Naive thymus-derived CD4-positive, alpha-beta T cell (primary cell): ENCODE data around the gene DPP7. TPM values are rescaled to one million over a fixed set of nuclear protein-coding genes. Genes with fewer than 3 reads are reported as not detected.

Experiments
- ATAC-seq: fragments of 150-1000 bp; cut with Tn5 transposase; 2 replicates; pipeline ENCODE4 v1.10.0; 2021; ENCODE audit warnings: mild to moderate bottlenecking, moderate library complexity
- CTCF ChIA-PET: fragments of 350-600 bp; sonication (Branson Sonifier 250); formaldehyde crosslinking; loops from one replicate; lab custom pipeline; 2021; ENCODE audit warnings: antibody characterized with exemption; lab: Charles Lee
- POLR2A ChIA-PET: fragments of 350-600 bp; sonication (Branson Sonifier 250); formaldehyde crosslinking; loops from one replicate; lab custom pipeline; 2021; ENCODE audit warnings: antibody characterized with exemption, inconsistent platforms; lab: Charles Lee
- DNase-seq, 9 donors: peaks; one replicate each; pipeline versions ENCODE4 v3.0.0 to v3.0.0-alpha.2; 2020 to 2022; ENCODE audit warnings: mixed read lengths in 1 of 9
- H3K27ac ChIP-seq: one replicate; pipeline ENCODE4 v1.7.0; 2013; ENCODE audit warnings: mild to moderate bottlenecking, low read depth, low read length, moderate library complexity
- H3K27me3 ChIP-seq, 2 donors: one replicate each; pipeline ENCODE4 v1.7.0; 2013; ENCODE audit warnings: low read length in 2 of 2, mild to moderate bottlenecking in 2 of 2, moderate library complexity in 2 of 2; ENCODE audit not compliant: control insufficient read depth in 2 of 2, insufficient read depth in 2 of 2
- H3K36me3 ChIP-seq, 3 experiments: 1 replicate in 2 of 3; 2 replicates in 1 of 3; pipeline ENCODE4 v1.7.0; 2013; ENCODE audit warnings: low read length in 3 of 3, mild to moderate bottlenecking in 3 of 3, moderate library complexity in 1 of 3; ENCODE audit not compliant: insufficient read depth in 3 of 3, control insufficient read depth in 2 of 3
- H3K4me1 ChIP-seq, 2 donors: one replicate each; pipeline ENCODE4 v1.7.0; 2013; ENCODE audit warnings: low read length in 2 of 2, mild to moderate bottlenecking in 2 of 2, moderate library complexity in 1 of 2; ENCODE audit not compliant: control insufficient read depth in 2 of 2, insufficient read depth in 2 of 2
- H3K4me3 ChIP-seq: 2 replicates; pipeline ENCODE4 v1.7.0; 2013; ENCODE audit warnings: mild to moderate bottlenecking, low read length
- H3K9me3 ChIP-seq, 3 experiments: 1 replicate in 2 of 3; 2 replicates in 1 of 3; pipeline ENCODE4 v1.7.0; 2013; ENCODE audit warnings: low read length in 3 of 3; ENCODE audit not compliant: control insufficient read depth in 2 of 3
- H3K27ac Mint-ChIP-seq, 9 donors: one replicate each; pipeline ENCODE4 v1.8.0; 2020 to 2022; ENCODE audit warnings: mixed read lengths in 9 of 9, mild to moderate bottlenecking in 8 of 9, moderate library complexity in 5 of 9, inconsistent platforms in 2 of 9
- H3K27me3 Mint-ChIP-seq, 5 donors: one replicate each; pipeline ENCODE4 v1.8.0; 2021 to 2022; ENCODE audit warnings: mixed read lengths in 5 of 5, mild to moderate bottlenecking in 1 of 5
- H3K36me3 Mint-ChIP-seq, 5 donors: one replicate each; pipeline ENCODE4 v1.8.0; 2020 to 2022; ENCODE audit warnings: mixed read lengths in 5 of 5, mild to moderate bottlenecking in 3 of 5, inconsistent platforms in 1 of 5
- H3K4me1 Mint-ChIP-seq, 7 donors: one replicate each; pipeline ENCODE4 v1.8.0; 2020 to 2022; ENCODE audit warnings: mixed read lengths in 7 of 7, mild to moderate bottlenecking in 3 of 7, inconsistent platforms in 1 of 7
- H3K4me3 Mint-ChIP-seq, 10 donors: one replicate each; pipeline ENCODE4 v1.8.0; 2020 to 2022; ENCODE audit warnings: mild to moderate bottlenecking in 10 of 10, mixed read lengths in 10 of 10, moderate library complexity in 6 of 10, inconsistent platforms in 2 of 10
- H3K9me3 Mint-ChIP-seq, 11 donors: one replicate each; pipeline ENCODE4 v1.8.0; 2020 to 2022; ENCODE audit warnings: mixed read lengths in 11 of 11, mild to moderate bottlenecking in 4 of 11, inconsistent platforms in 1 of 11, moderate library complexity in 1 of 11
- intact Hi-C, 2 donors: fragments of 100-400 bp; cut with micrococcal nuclease; formaldehyde crosslinking; loops; one replicate each; pipeline ENCODE4 v1.15.1; 2023
- polyA plus RNA-seq, 2 donors: library from polyadenylated mRNA; unstranded; fragments of 300-500 nt; fragmentation: Illumina TruSeq; gene quantifications; one replicate each; pipeline ENCODE4 v1.2.3, GENCODE V29; 2021
- total RNA-seq, 6 experiments: library from RNA in 5 of 6; stranded (reverse) in 5 of 6; gene quantifications; 1 replicate in 5 of 6; 2 replicates in 1 of 6; pipeline ENCODE4 v1.2.3 and lab custom pipeline; 2021 to 2026

DPP7 gene
- total and polyA plus RNA-seq, 7 experiments from 2014 or later = 86.9 to 328 (median 270) TPM

DNA sequence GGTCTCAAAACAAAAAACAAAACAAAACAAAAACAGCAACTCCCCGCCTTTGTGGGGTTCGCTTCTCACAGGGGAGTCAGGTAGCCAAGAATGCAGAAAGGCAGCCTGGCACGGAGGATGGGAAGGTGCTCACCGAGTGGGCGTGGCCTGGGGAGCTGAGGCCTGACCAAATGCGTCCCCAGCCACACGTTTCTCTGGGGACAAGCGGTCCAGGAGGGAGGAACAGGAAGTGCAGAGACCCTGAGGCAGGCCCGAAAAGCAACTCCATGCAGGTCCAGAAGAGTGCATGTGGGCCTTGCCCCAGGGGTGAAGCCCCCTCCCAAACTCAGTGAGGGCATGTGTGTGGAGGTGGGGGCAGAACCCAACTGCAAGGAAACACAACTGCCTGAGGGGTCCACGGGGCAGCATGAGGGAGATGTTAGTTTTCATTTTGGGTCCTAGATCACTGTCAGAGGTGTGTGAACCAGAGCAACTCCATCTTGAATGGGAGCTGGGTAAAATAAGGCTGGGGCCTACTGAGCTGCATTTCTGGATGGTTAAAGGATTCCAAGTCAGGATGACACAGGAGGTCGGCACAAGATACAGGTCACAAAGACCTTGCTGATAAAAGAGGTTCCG is 39.8 kb downstream of the DPP7 start:
- Mint-ChIP-seq H3K9me3 (no peaks in the 10 kb centered on the region), H3K27me3 (no peaks in the 10 kb centered on the region), H3K36me3 (peaks cover 0 to under 1% (median 0%) of the 10 kb centered on the region in 5 donors), H3K4me3 (peak overlapping the region in 2 of 10 donors; percentile 21 to 75), H3K27ac (peak overlapping the region in 1 of 9 donors; percentile 38), H3K4me1 (peaks cover 6 to 29% (median 9%) of the 10 kb centered on the region in 7 donors)
- no peak for ATAC-seq
- Histone ChIP-seq H3K9me3 (no peaks in the 10 kb centered on the region), H3K36me3 (no peaks in the 10 kb centered on the region), H3K27ac (no peak overlapping the region), H3K4me3 (no peak overlapping the region), H3K4me1 (peaks cover 13 to 15% of the 10 kb centered on the region in 2 donors), H3K27me3 (no peaks in the 10 kb centered on the region)
- POLR2A ChIA-PET = no interaction called here
- intact Hi-C loops = no loop called here
- no peak for DNase-seq
- CTCF ChIA-PET = no interaction called here

DNA sequence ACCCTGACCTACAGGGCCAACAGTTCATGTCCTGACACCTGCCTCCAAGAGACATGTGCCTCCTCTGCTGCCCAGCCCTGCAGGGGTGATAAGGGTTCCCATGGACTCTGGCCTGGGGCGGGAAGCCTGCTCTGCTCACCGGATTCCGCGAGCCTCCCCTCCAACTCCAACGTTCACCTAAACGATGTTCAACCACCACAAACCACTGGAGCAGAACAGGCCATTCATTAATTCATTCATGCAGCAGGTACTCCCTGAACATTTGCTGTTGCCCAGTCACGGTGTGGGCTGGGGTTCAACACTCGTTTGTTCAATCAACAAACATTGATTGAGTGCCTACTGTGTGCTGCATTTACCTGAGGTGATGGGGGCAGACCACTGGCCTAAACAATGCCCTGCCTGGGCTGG is 40.5 kb downstream of the DPP7 start:
- Histone ChIP-seq H3K27ac (no peak overlapping the region), H3K4me3 (no peak overlapping the region), H3K27me3 (no peaks in the 10 kb centered on the region), H3K36me3 (no peaks in the 10 kb centered on the region), H3K9me3 (no peaks in the 10 kb centered on the region), H3K4me1 (peaks cover 18 to 19% of the 10 kb centered on the region in 2 donors)
- intact Hi-C loops = no loop called here
- Mint-ChIP-seq H3K4me1 (peaks cover 6 to 31% (median 8%) of the 10 kb centered on the region in 7 donors), H3K27me3 (no peaks in the 10 kb centered on the region), H3K4me3 (peak overlapping the region in 1 of 10 donors; percentile 20), H3K36me3 (no peaks in the 10 kb centered on the region), H3K27ac (no peak overlapping the region), H3K9me3 (no peaks in the 10 kb centered on the region)
- DNase-seq (no peak), ATAC-seq (no peak)
- ChIA-PET POLR2A (no interaction called here), CTCF (no interaction called here)

DNA sequence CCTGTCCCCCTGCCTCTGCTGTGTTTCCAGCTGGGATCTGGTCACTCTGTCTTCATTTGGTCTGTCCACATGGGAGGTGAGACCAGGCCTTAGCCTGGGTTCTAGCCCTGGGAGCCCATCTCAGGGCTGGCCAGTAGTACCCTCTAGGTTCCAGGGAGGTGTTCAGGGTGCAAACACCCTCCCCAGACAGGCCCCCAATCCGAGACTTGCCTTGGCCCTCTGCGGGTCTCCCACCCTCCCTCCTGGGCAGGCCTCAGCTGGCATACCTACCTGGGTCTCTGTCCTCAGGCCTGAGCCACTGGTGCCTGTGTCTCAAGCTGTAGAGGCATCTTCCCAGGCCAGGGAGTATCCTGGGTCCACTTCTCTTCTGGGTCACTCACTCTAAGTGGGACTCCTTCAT is 43.3 kb downstream of the DPP7 start:
- intact Hi-C loops = loop anchor here in 1 of 2 donors (2.0 kb wide), 1 partner anchor 42 kb away; the partner anchor contains the start of gene ABCA2
- H3K36me3 Mint-ChIP-seq = no peaks in the 10 kb centered on the region
- Histone ChIP-seq H3K36me3 (no peaks in the 10 kb centered on the region), H3K9me3 (no peaks in the 10 kb centered on the region), H3K4me1 (peaks cover 11 to 15% of the 10 kb centered on the region in 2 donors), H3K4me3 (no peak overlapping the region), H3K27me3 (no peaks in the 10 kb centered on the region), H3K27ac (no peak overlapping the region)
- DNase-seq = no peak
- CTCF ChIA-PET = interaction anchor here (1.1 to 1.2 kb wide), 2 partner anchors 14 to 24 kb away, joined by 3 to 4 read pairs; no protein-coding TSS in a partner anchor
- peak overlapping the region in 3 of 9 donors; percentile 75 to 86 (median 83) for H3K27ac Mint-ChIP-seq
- H3K4me1 Mint-ChIP-seq = peaks cover 10 to 40% (median 12%) of the 10 kb centered on the region in 7 donors
- no peaks in the 10 kb centered on the region for H3K9me3 Mint-ChIP-seq
- H3K27me3 Mint-ChIP-seq = no peaks in the 10 kb centered on the region
- POLR2A ChIA-PET = interaction anchor here (0.9 to 8.2 kb wide), 6 partner anchors 16 to 170 kb away, joined by 3 to 70 read pairs (median 4); partner anchors contain the start of genes MAN1B1 and TUBB4B
- peak overlapping the region; percentile 66 to 92 (median 81) for H3K4me3 Mint-ChIP-seq
- ATAC-seq = no peak

DNA sequence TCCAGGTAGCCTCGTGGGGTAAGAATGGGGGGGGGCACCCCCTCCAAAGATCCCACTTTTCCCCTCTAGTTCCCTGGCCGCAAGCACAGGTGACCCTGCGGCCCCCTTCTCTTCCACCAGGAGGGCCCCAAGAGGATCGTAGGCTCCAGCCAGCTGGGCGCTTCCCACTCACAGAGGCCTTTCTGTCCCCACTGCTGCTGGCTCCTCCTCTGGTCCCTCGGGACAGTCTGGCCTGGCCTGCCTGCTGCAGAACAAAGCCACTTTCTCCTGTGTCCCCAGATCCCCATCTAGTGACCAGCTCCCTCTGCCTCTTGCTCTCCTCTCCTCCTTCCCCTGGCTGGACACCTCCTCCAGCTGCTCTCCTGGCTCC is 43.6 kb downstream of the DPP7 start:
- Histone ChIP-seq H3K27me3 (no peaks in the 10 kb centered on the region), H3K9me3 (no peaks in the 10 kb centered on the region), H3K27ac (peak overlapping the region; percentile 51), H3K4me1 (peaks cover 11 to 15% of the 10 kb centered on the region in 2 donors), H3K36me3 (no peaks in the 10 kb centered on the region), H3K4me3 (peak overlapping the region; percentile 27)
- POLR2A ChIA-PET = interaction anchor here (0.8 to 8.2 kb wide), 9 partner anchors 10 to 170 kb away, joined by 3 to 70 read pairs (median 3); partner anchors contain the start of genes MAN1B1 and TUBB4B
- intact Hi-C loops = loop anchor here (1.0 to 2.0 kb wide), 4 partner anchors 15 to 152 kb away; partner anchors contain the start of genes MAN1B1 (in 2 of the 2) and ABCA2 (in 1 of the 2)
- no peak for ATAC-seq
- Mint-ChIP-seq H3K36me3 (no peaks in the 10 kb centered on the region), H3K27me3 (no peaks in the 10 kb centered on the region), H3K9me3 (no peaks in the 10 kb centered on the region), H3K27ac (peak overlapping the region in 6 of 9 donors; percentile 40 to 86 (median 62)), H3K4me3 (peak overlapping the region; percentile 66 to 92 (median 81)), H3K4me1 (peaks cover 10 to 40% (median 12%) of the 10 kb centered on the region in 7 donors)
- no peak for DNase-seq
- CTCF ChIA-PET = interaction anchor here (1.1 to 1.2 kb wide), 2 partner anchors 15 to 25 kb away, joined by 3 to 4 read pairs; no protein-coding TSS in a partner anchor

DNA sequence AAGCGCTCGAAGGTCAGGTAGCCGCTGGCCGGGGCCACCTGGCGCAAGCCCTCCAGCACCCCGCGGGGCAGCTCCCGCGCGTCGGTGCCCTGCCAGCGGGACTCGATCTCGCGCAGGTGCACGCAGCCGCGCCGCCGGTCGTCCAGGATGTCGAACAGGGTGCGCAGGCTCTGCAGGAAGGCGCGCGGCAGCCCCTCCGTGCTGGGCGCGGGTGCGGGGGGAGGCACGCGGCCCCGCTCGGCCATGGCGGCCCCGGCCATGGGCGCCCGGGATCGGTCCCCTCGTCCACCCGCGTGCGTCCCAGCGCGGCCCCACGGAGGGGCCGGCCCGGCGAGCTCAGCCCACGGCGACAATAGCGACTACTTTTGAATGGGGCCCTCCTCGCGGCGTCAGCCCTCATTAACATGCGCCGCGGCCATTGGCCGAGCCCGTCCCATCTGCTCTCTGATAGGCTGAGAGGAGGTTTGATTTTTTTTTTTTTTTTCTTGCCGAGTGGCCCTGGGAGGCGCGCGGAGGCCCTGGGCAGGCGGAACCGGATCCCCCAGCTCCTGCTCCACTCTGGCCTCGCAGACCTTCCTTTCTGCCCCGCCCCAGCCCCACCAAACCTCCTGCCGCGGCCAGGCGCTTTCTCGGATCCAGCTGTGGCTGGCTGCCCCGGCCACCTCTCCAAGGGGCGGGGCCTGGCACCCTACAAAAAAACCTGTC is 44.2 kb downstream of the DPP7 start, which contains the start of gene SAPCD2:
SAPCD2 (minus strand) TSS at position 357 of the 705 bp plus-strand sequence; CDS start at position 260, 97 bp downstream.
- Mint-ChIP-seq H3K36me3 (peaks cover 0 to 2% (median 0%) of the 10 kb centered on the region in 5 donors), H3K4me3 (peak within 1 kb of the TSS; percentile 66 to 92 (median 81)), H3K27me3 (no peaks in the 10 kb centered on the region), H3K4me1 (peaks cover 10 to 38% (median 12%) of the 10 kb centered on the region in 7 donors), H3K9me3 (no peaks in the 10 kb centered on the region), H3K27ac (peak within 1 kb of the TSS in 6 of 9 donors; percentile 40 to 86 (median 62))
- H3K27me3 ChIP-seq = no peaks in the 10 kb centered on the region
- CTCF ChIA-PET = interaction anchor here (0.7 to 1.2 kb wide), 3 partner anchors 15 to 46 kb away, joined by 3 to 4 read pairs (median 4); no protein-coding TSS in a partner anchor
- POLR2A ChIA-PET = interaction anchor here (0.8 to 8.2 kb wide), 9 partner anchors 10 to 170 kb away, joined by 3 to 70 read pairs (median 3); partner anchors contain the start of genes MAN1B1 and TUBB4B
- peaks cover 11 to 15% of the 10 kb centered on the region in 2 donors for H3K4me1 ChIP-seq
- ATAC-seq = peak; percentile 94
- intact Hi-C loops = loop anchor here (1.0 to 2.0 kb wide), 4 partner anchors 16 to 153 kb away; partner anchors contain the start of genes MAN1B1 (in 2 of the 2) and ABCA2 (in 1 of the 2)
- peak; percentile 72 to 88 (median 85) for DNase-seq
- H3K9me3 ChIP-seq = no peaks in the 10 kb centered on the region
- H3K27ac ChIP-seq = peak within 1 kb of the TSS; percentile 51
- H3K36me3 ChIP-seq = no peaks in the 10 kb centered on the region
- H3K4me3 ChIP-seq = peak within 1 kb of the TSS; percentile 27
